Keratinocyte (primary cell): Measurements from ENCODE around the gene MXRA7. TPM values are rescaled to one million over a fixed set of nuclear protein-coding genes. Genes with fewer than 3 reads are reported as not detected.

ENCODE experiments used
- DNase-seq: peaks from one replicate; pipeline ENCODE4 v3.0.0-alpha.2; 2011; ENCODE audit warnings: low read depth, missing footprints, low spot score
- FAIRE-seq: peaks from 2 replicates; lab custom pipeline; 2011; peaks lifted over from hg19 to GRCh38; lab: Jason Lieb, UNC
- H2AFZ ChIP-seq: 2 replicates; pipeline ENCODE4 v1.6.0; 2012; ENCODE audit warnings: low read length, control low read depth, inconsistent platforms; ENCODE audit not compliant: control insufficient read depth
- H3K27ac ChIP-seq: 2 replicates; pipeline ENCODE4 v1.5.1; 2011; ENCODE audit warnings: low read length; ENCODE audit not compliant: control insufficient read depth, insufficient read depth
- H3K27me3 ChIP-seq: 3 replicates; pipeline ENCODE4 v1.6.0; 2011; ENCODE audit warnings: low read length; ENCODE audit not compliant: control insufficient read depth, insufficient read depth; ENCODE audit errors: extremely low read depth
- H3K36me3 ChIP-seq, 2 experiments: 2 replicates in 1 of 2; 3 replicates in 1 of 2; pipeline ENCODE4 v1.5.1; 2011; ENCODE audit warnings: low read length in 2 of 2, mild to moderate bottlenecking in 1 of 2; ENCODE audit not compliant: control insufficient read depth in 2 of 2, insufficient read depth in 2 of 2; ENCODE audit errors: extremely low read depth in 1 of 2
- H3K4me1 ChIP-seq: 3 replicates; pipeline ENCODE4 v1.5.1; 2011; ENCODE audit warnings: low read length; ENCODE audit not compliant: control insufficient read depth, insufficient read depth; ENCODE audit errors: extremely low read depth
- H3K4me2 ChIP-seq: 3 replicates; pipeline ENCODE4 v1.6.0; 2011; ENCODE audit warnings: low read depth, low read length; ENCODE audit not compliant: control insufficient read depth, insufficient read depth; ENCODE audit errors: extremely low read depth
- H3K4me3 ChIP-seq, 3 experiments: fragments of 200-600 bp in 1 of 3; sonication (generic) in 1 of 3; 2 replicates in 2 of 3; 3 replicates in 1 of 3; pipeline ENCODE4 v1.5.1; 2011 to 2016; ENCODE audit warnings: low read length in 3 of 3, mild to moderate bottlenecking in 3 of 3, control low read depth in 2 of 3, inconsistent platforms in 1 of 3, low read depth in 1 of 3, mixed read lengths in 1 of 3, mixed run types in 1 of 3, moderate library complexity in 1 of 3; ENCODE audit not compliant: control insufficient read depth in 2 of 3, insufficient read depth in 2 of 3; ENCODE audit errors: extremely low read depth in 1 of 3
- H3K79me2 ChIP-seq: 2 replicates; pipeline ENCODE4 v1.6.0; 2012; ENCODE audit warnings: low read length; ENCODE audit not compliant: control insufficient read depth, insufficient read depth
- H3K9ac ChIP-seq: 3 replicates; pipeline ENCODE4 v1.6.0; 2011; ENCODE audit warnings: low read length; ENCODE audit not compliant: control insufficient read depth, insufficient read depth; ENCODE audit errors: extremely low read depth
- H3K9me1 ChIP-seq: 3 replicates; pipeline ENCODE4 v1.6.0; 2011; ENCODE audit warnings: low read length; ENCODE audit not compliant: control insufficient read depth, insufficient read depth; ENCODE audit errors: extremely low read depth
- H3K9me3 ChIP-seq: 2 replicates; pipeline ENCODE4 v1.5.1; 2012; ENCODE audit warnings: low read depth, low read length; ENCODE audit not compliant: control insufficient read depth
- H4K20me1 ChIP-seq: 3 replicates; pipeline ENCODE4 v1.6.0; 2011; ENCODE audit warnings: low read length; ENCODE audit not compliant: control insufficient read depth, insufficient read depth; ENCODE audit errors: extremely low read depth
- CTCF ChIP-seq, 3 experiments: IDR thresholded peaks in 1 of 3; conservative IDR thresholded peaks in 1 of 3; optimal IDR thresholded peaks in 1 of 3; 2 replicates in 2 of 3; 3 replicates in 1 of 3; pipeline versions ENCODE3 to v1.5.1; 2011; ENCODE audit warnings: low read length in 3 of 3, mild to moderate bottlenecking in 3 of 3, moderate library complexity in 2 of 3, control low read depth in 1 of 3, inconsistent platforms in 1 of 3; ENCODE audit not compliant: insufficient read depth in 2 of 3; ENCODE audit errors: extremely low read depth in 1 of 3
- EZH2 ChIP-seq: IDR thresholded peaks from one replicate; pipeline ENCODE4 v1.6.1; 2012; ENCODE audit warnings: inconsistent platforms, mild to moderate bottlenecking, low read length, moderate library complexity
- dilution Hi-C: fragments of 300-500 bp; cut with MboI; formaldehyde crosslinking; loops from one replicate; pipeline ENCODE4 v1.7.0; 2020; ENCODE audit warnings: low sequenced_read_pairs; ENCODE audit not compliant: extremely low pct_ligation_motif_present
- polyA plus RNA-seq, 5 experiments: library from polyadenylated mRNA; depleted of rRNA in 3 of 5; stranded (reverse) in 3 of 5; stranded (forward) in 1 of 5; unstranded in 1 of 5; fragments of >200 nt; gene quantifications; 1 replicate in 1 of 5; 2 replicates in 3 of 5; 3 replicates in 1 of 5; pipeline versions ENCODE4 v1.2.1 to v1.2.3, GENCODE V29; 2011 to 2012; ENCODE audit warnings: missing spikeins in 2 of 5, low read depth in 1 of 5, low replicate concordance in 1 of 5

The MXRA7 gene
- polyA plus RNA-seq, 1 donor (not counting 4 experiments of a cell fraction or from before 2014, with no cell fraction given) = 118 TPM

- H4K20me1 ChIP-seq = peaks cover 2% of the 10 kb centered on the region
- dilution Hi-C loops = no loop called here
- H3K27me3 ChIP-seq = no peaks in the 10 kb centered on the region
- peaks cover 2% of the 10 kb centered on the region for H3K9me1 ChIP-seq
- no peaks in the 10 kb centered on the region for H3K9me3 ChIP-seq
- no peak for FAIRE-seq
- no peak overlapping the region for H3K27ac ChIP-seq
- H3K4me3 ChIP-seq = no peak overlapping the region
- H3K4me2 ChIP-seq = no peak overlapping the region
- TF ChIP-seq EZH2 (no peak), CTCF (optimal IDR thresholded peaks at IDR 0.05 in 1 of 3, IDR thresholded peaks at IDR 0.05 in 1 of 3, conservative IDR thresholded peaks at IDR 0.05 in 1 of 3; ENCODE audit: extremely low read depth in 1 of 3, insufficient read depth in 2 of 3, low read length in 3 of 3) (no peak)
- no peak overlapping the region for H3K9ac ChIP-seq
- H3K4me1 ChIP-seq = peaks cover 17% of the 10 kb centered on the region
- H3K79me2 ChIP-seq = peaks cover 7% of the 10 kb centered on the region
- DNase-seq = no peak
- no peak overlapping the region for H2AFZ ChIP-seq
- peaks cover 3 to 19% of the 10 kb centered on the region in 2 experiments for H3K36me3 ChIP-seq
Measured at GRCh38 chr17:76686538-76687297, 24.0 kb downstream of the MXRA7 start.

- FAIRE-seq = no peak
- peaks cover 2% of the 10 kb centered on the region for H4K20me1 ChIP-seq
- dilution Hi-C loops = no loop called here
Measured at GRCh38 chr17:76685846-76686245, 24.9 kb downstream of the MXRA7 start.

More at GRCh38 chr17:76685846-76686245, 24.9 kb downstream of the MXRA7 start:
- Histone ChIP-seq H3K27me3 (no peaks in the 10 kb centered on the region), H3K9me1 (peaks cover 2% of the 10 kb centered on the region), H2AFZ (no peak overlapping the region), H3K4me1 (peaks cover 17% of the 10 kb centered on the region), H3K79me2 (peaks cover 2% of the 10 kb centered on the region), H3K9ac (no peak overlapping the region), H3K36me3 (peaks cover 0 to 19% of the 10 kb centered on the region in 2 experiments), H3K4me2 (no peak overlapping the region), H3K27ac (no peak overlapping the region), H3K4me3 (no peak overlapping the region), H3K9me3 (no peaks in the 10 kb centered on the region)
- TF ChIP-seq CTCF (optimal IDR thresholded peaks at IDR 0.05 in 1 of 3, IDR thresholded peaks at IDR 0.05 in 1 of 3, conservative IDR thresholded peaks at IDR 0.05 in 1 of 3; ENCODE audit: extremely low read depth in 1 of 3, insufficient read depth in 2 of 3, low read length in 3 of 3) = no peak
- no peak for TF ChIP-seq EZH2
- no peak for DNase-seq
